Tibial nerve (tissue), 4 donors: ENCODE measurements around the gene ZNF362. TPM values are rescaled to one million over a fixed set of nuclear protein-coding genes. Genes with fewer than 3 reads are reported as not detected.

ENCODE experiments used
- DNase-seq, 2 donors: peaks; one replicate each; pipeline ENCODE4 v3.0.0-alpha.2; 2019; ENCODE audit warnings: low spot score in 2 of 2
- H3K27ac ChIP-seq, 4 donors: fragments of 200-600 bp; sonication (generic) in 3 of 4; one replicate each; pipeline ENCODE4 v1.5.1; 2017 to 2019; ENCODE audit warnings: mild to moderate bottlenecking in 1 of 4
- H3K27me3 ChIP-seq, 2 donors: fragments of 200-600 bp; sonication (generic) in 1 of 2; one replicate each; pipeline versions ENCODE4 v1.5.1 to v1.6.0; 2017 to 2019
- H3K36me3 ChIP-seq, 3 donors: fragments of 200-600 bp; sonication (generic); one replicate each; pipeline ENCODE4 v1.5.1; 2018 to 2019
- H3K4me1 ChIP-seq, 4 donors: fragments of 200-600 bp; sonication (generic) in 3 of 4; one replicate each; pipeline ENCODE4 v1.5.1; 2017 to 2019
- H3K4me3 ChIP-seq, 4 donors: fragments of 200-600 bp; sonication (generic) in 3 of 4; one replicate each; pipeline ENCODE4 v1.5.1; 2017 to 2019; ENCODE audit warnings: mild to moderate bottlenecking in 1 of 4, moderate library complexity in 1 of 4
- H3K9me3 ChIP-seq, 4 donors: fragments of 200-600 bp; sonication (generic) in 3 of 4; one replicate each; pipeline ENCODE4 v1.5.1; 2017 to 2019
- EP300 ChIP-seq, 2 donors: sonication (generic); formaldehyde crosslinking; IDR thresholded peaks; one replicate each; pipeline ENCODE4 v1.6.1; 2017; ENCODE audit warnings: antibody characterized with exemption in 2 of 2, mild to moderate bottlenecking in 1 of 2
- POLR2A ChIP-seq, 2 donors: fragments of 450-650 bp; IDR thresholded peaks; one replicate each; pipeline ENCODE4 v1.6.1; 2017; ENCODE audit warnings: antibody characterized with exemption in 2 of 2, mild to moderate bottlenecking in 2 of 2, moderate library complexity in 2 of 2
- WGBS, 2 donors: methylation state at CpG; one replicate each; pipeline ENCODE4 v1.1.5; 2018; 5-methylcytosine and 5-hydroxymethylcytosine counted together
- total RNA-seq, 4 donors: library from RNA; depleted of rRNA; stranded (reverse); fragments of >200 nt; gene quantifications; one replicate each; pipeline ENCODE4 v1.1.0, GENCODE V29; 2016
- TF ChIP-seq, protein P1 (sequence below), 5 experiments: fragments of 200-600 bp in 3 of 5; fragments of 450-650 bp in 2 of 5; sonication (generic) in 3 of 5; IDR thresholded peaks; one replicate each; pipeline ENCODE4 v1.5.1; 2016 to 2019; ENCODE audit warnings: antibody characterized with exemption in 5 of 5, mild to moderate bottlenecking in 3 of 5, moderate library complexity in 2 of 5

ZNF362 gene
- total RNA-seq, 4 donors from 2014 or later: 14.7 to 21.8 (median 17.3) TPM

DNA sequence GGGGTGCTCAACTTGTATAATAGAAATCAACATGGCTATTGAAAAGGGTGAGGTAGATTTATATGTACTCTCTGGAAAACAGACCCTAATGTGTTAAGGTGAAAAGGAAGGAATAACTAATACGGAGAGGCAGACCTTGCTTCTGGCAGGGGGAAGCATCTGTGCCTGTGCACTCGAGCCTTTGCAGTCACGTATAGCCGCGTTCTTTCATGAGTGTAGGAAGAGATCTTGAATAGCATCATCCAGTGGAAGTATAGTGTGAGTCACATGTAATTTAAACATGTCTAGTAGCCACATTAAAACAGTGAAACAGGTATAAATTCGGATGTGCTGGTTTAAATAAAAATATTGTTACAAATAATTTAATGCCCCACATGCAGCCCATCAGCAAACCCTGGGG is 61.7 kb downstream of the ZNF362 start:
- H3K36me3 ChIP-seq: peaks cover 0 to 12% (median 0%) of the 10 kb centered on the region in 3 donors
- H3K27ac ChIP-seq: no peak overlapping the region
- no peak for DNase-seq
- peaks cover 0 to 7% (median 0%) of the 10 kb centered on the region in 4 donors for H3K4me1 ChIP-seq
- 60% methylated on average over 6 of the region's 6 CpGs for WGBS, 2 donors
- no peaks in the 10 kb centered on the region for H3K9me3 ChIP-seq
- no peaks in the 10 kb centered on the region for H3K27me3 ChIP-seq
- TF ChIP-seq, protein P1, sequence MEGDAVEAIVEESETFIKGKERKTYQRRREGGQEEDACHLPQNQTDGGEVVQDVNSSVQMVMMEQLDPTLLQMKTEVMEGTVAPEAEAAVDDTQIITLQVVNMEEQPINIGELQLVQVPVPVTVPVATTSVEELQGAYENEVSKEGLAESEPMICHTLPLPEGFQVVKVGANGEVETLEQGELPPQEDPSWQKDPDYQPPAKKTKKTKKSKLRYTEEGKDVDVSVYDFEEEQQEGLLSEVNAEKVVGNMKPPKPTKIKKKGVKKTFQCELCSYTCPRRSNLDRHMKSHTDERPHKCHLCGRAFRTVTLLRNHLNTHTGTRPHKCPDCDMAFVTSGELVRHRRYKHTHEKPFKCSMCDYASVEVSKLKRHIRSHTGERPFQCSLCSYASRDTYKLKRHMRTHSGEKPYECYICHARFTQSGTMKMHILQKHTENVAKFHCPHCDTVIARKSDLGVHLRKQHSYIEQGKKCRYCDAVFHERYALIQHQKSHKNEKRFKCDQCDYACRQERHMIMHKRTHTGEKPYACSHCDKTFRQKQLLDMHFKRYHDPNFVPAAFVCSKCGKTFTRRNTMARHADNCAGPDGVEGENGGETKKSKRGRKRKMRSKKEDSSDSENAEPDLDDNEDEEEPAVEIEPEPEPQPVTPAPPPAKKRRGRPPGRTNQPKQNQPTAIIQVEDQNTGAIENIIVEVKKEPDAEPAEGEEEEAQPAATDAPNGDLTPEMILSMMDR (IDR thresholded peaks at IDR 0.05): no peak
- no peak for TF ChIP-seq EP300 (IDR thresholded peaks at IDR 0.05)
- TF ChIP-seq POLR2A (IDR thresholded peaks at IDR 0.05): no peak
- H3K4me3 ChIP-seq: no peak overlapping the region

DNA sequence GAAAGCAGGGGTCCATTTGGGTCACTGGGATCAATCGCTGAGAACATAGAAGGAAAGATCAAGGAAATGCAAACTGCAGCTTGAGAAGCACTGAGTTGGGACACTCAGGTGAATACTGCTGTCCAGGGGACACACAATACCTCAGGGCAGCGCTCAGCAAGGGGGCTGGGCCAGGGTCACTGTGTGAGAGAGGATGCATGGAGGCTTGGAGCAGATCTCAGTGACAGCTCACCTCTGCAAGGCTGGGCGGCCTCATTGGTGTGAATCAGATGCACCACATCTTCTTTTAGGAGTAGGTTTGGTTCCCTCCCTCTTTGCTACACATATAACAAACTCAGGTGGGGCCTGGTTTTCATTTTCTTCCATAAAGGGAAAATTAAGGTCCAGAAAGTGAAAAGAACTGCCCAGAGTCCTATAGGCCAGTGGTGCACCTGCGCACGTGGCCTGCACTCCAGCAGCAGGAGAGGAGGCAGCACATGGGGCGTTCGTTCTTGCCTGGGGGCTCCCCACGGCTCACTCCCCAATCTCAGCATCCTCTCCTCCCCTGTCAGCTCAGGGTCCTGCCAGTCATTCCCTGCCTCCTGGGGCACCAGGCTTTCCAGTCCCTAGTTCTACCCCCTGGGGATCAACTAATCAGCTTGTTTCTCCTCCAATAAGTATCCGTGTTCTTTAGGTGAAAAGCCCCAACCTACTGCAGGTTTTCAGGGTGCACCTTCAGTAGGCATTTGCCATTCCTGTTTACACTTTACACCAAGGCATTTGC is 63.1 kb downstream of the ZNF362 start:
- Histone ChIP-seq H3K9me3 (no peaks in the 10 kb centered on the region), H3K4me1 (peaks cover 0 to 7% (median 0%) of the 10 kb centered on the region in 4 donors), H3K27ac (no peak overlapping the region), H3K4me3 (no peak overlapping the region), H3K27me3 (no peaks in the 10 kb centered on the region), H3K36me3 (peaks cover under 1 to 26% (median 11%) of the 10 kb centered on the region in 3 donors)
- 82 to 87% methylated on average over 9 of the region's 9 CpGs for WGBS, 2 donors
- no peak for DNase-seq
- TF ChIP-seq POLR2A (IDR thresholded peaks at IDR 0.05) (no peak), EP300 (IDR thresholded peaks at IDR 0.05) (no peak)
- TF ChIP-seq, protein P1 (IDR thresholded peaks at IDR 0.05): no peak

DNA sequence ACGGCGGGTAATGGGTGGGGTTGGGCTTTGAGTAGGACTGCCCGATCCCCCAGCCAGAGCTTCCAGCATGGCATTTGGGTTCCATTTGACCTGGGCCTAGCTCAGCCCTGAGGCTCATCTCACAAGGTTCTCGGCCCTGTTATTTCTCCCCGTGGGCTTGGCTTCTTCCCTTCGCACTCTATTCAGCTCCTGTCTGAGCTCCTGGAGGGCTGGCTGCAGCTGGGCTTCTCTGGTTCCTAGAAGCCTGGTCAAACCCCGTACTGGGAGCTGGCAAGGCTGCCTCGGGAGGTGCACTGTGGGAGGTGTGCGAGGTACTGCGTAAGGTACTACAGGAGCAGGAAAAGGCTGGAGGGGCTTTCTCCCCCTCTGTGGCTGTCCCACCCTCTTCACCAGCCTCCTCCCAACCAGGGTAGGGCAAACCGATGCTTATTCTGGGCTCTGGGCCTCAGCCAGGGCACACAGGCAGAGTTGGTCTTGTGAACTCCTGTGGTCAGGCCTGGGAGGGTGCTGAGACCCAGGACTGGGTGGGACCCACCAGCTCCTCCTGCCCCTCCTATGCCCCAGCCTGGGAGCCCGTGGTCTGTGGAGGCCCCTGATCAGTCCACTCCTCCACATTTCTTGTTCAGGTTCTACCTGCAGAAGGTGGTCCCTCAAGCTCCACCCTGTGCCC is 63.8 kb downstream of the ZNF362 start:
- TF ChIP-seq, protein P1 (IDR thresholded peaks at IDR 0.05): no peak
- DNase-seq: no peak
- peak overlapping the region in 2 of 4 donors; percentile 22 to 29 for H3K27ac ChIP-seq
- H3K36me3 ChIP-seq: peaks cover 7 to 34% (median 18%) of the 10 kb centered on the region in 3 donors
- no peaks in the 10 kb centered on the region for H3K9me3 ChIP-seq
- H3K27me3 ChIP-seq: no peaks in the 10 kb centered on the region
- WGBS, 2 donors: 66 to 67% methylated on average over 12 of the region's 12 CpGs
- H3K4me3 ChIP-seq: no peak overlapping the region
- H3K4me1 ChIP-seq: peaks cover 0 to 7% (median 1%) of the 10 kb centered on the region in 4 donors

DNA sequence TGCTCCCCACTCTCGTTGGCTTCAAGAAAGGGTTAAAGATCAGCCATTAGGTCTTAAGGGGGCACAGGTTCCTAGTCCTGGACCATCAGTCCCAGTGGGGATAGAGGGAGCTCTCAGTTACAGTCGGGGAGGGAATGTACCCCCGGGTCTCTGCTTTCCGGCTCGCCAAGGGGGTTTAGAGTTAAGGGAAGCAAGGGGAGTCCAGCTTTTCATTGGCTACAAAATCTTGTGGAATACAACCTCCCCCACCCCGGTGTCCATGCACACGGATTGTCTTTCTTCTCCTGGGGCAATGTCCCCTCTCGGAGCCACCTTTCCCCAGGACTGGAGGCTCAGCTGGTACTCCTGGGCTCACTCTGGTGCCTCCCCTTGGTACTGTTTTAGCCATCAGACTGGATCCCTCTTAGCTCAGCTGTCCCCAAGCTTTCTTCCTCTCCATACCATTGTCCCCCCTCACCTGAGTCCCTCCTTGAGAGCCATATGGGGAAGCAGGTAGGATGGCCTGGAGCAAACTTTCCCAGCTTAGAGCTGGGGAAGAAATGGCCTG is 64.4 kb downstream of the ZNF362 start, which contains the start of gene A3GALT2:
Gene A3GALT2, minus strand, starts transcription at position 480 of the 547 bp plus-strand sequence. Its CDS starts 0 bp downstream, at position 480.
- H3K27me3 ChIP-seq: no peaks in the 10 kb centered on the region
- peaks cover 13 to 40% (median 24%) of the 10 kb centered on the region in 3 donors for H3K36me3 ChIP-seq
- TF ChIP-seq EP300 (IDR thresholded peaks at IDR 0.05): no peak
- TF ChIP-seq, protein P1 (IDR thresholded peaks at IDR 0.05): no peak
- no peak for TF ChIP-seq POLR2A (IDR thresholded peaks at IDR 0.05)
- H3K4me3 ChIP-seq: no peak within 1 kb of the TSS
- H3K4me1 ChIP-seq: peaks cover 0 to 5% (median 1%) of the 10 kb centered on the region in 4 donors
- DNase-seq: no peak
- H3K27ac ChIP-seq: peak within 1 kb of the TSS in 2 of 4 donors; percentile 22 to 29
- H3K9me3 ChIP-seq: no peaks in the 10 kb centered on the region
- WGBS, 2 donors: 64 to 65% methylated on average over 8 of the region's 8 CpGs
